SW480 (cell line): ENCODE measurements around the gene SUPT3H.
"Not testable (repeated sequence)": the region's sequence is repeated elsewhere in the genome, so short reads cannot be mapped to it uniquely, and the experiment has no call there.

Experiments
- DNase-seq: peaks from one replicate; pipeline ENCODE4 v3.0.0-alpha.2; 2016; ENCODE audit warnings: low spot score

Gene SUPT3H

GRCh38 chr6:45255434-45255833 lies 122.3 kb downstream of the SUPT3H start:
- DNase-seq = no peak

DNA sequence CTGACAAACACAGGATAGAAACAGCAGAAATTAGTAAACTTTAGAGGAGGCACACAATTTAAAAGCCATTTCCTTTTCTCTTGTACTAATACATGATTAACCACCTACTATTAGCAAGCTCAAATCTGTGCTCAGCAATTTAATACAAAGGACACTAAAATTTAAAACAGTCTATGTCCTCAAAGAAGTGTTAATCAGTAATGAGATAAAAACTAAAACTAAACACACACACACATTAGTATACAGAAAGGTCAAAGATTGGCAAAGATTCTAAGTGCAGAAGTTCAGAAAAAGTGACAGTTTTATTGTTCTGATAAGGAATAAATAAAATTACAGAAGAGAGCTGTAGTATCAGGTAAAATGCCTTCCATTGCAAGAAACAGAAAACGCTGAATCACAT lies 123.5 kb downstream of the SUPT3H start:
- DNase-seq = no peak

GRCh38 chr6:45253453-45253852 lies 124.3 kb downstream of the SUPT3H start:
- no peak for DNase-seq

DNA sequence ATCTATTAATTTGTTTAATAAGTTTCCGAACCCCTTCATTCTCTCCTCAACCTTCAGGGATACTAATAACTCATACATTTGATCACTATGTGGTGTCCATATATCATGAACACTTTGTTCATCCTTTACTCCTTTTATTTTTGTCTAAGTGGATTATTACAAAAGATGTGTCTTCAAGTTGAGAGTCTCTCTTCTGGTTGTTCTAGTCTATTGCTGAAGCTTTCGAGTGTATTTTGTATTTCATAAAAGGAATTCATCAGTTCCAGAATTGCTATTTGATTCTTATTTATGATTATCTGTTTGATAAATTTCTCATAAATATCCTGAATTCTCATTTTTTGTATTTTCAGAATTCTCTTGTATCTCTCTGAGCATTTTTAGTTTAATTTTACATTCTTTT lies 146.1 kb downstream of the SUPT3H start:
- DNase-seq = no peak

DNA sequence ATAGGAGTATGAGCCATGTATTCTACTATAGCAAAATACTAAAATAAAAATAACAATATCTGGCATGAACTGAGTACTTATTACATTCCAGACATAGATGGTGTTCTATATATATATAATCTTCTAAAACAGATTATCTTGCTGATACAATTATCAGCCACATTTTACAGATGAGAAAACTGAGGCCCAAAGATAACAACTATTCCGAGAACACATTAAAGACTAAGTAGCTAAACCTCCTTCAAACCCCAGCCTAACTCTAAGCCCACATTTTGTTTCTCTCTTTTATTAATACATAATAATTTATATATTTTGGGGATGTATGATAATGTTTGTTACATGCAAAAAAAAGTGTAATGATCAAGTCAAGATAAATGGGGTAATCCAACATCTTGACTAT lies 148.3 kb downstream of the SUPT3H start:
- no peak for DNase-seq

GRCh38 chr6:45226081-45226480 lies 151.7 kb downstream of the SUPT3H start:
- DNase-seq = no peak

GRCh38 chr6:45222380-45222779 lies 155.4 kb downstream of the SUPT3H start:
- no peak for DNase-seq

GRCh38 chr6:45215759-45216158 lies 162.0 kb downstream of the SUPT3H start:
- DNase-seq = no peak

DNA sequence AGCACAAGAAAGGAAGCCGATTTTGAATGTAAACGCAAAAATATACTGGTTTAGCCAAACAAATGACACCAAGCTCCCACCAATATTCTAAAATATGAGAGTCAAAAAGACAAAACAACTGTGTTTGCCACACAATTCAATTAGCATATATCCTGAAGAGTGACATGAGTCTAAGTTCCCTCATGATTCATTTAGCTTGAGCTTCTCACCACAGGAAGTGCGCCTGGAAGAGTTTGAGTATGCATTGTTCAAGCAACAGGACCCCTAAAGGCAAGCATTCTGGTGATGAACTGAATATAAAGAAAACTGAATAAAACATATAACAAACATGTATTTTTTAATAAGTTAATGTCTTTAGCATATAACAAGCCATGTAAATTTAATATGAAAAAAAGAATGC lies 164.8 kb downstream of the SUPT3H start:
- no peak for DNase-seq

DNA sequence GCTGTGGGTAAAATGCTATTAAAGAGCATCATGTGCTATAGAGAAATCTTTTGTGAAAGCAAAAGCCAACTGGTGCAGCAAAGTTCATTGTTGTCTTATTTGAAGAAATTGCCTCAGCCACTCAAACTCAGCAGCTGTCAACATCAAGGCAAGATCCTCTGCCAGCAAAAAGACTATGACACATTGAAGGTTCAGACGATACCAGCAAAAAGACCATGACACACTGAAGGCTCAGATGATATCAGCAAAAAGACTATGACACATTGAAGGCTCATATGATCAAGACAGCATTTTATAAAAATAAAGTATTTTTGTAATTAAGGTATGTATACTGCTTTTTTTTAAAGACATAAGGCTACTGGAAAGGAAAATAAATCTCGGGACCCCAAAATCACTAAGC lies 168.0 kb downstream of the SUPT3H start:
- DNase-seq = no peak

- DNase-seq = no peak
Measured at GRCh38 chr6:45206793-45207492, 170.8 kb downstream of the SUPT3H start.

- no peak for DNase-seq
Measured at GRCh38 chr6:45201484-45201883, 176.2 kb downstream of the SUPT3H start.

DNA sequence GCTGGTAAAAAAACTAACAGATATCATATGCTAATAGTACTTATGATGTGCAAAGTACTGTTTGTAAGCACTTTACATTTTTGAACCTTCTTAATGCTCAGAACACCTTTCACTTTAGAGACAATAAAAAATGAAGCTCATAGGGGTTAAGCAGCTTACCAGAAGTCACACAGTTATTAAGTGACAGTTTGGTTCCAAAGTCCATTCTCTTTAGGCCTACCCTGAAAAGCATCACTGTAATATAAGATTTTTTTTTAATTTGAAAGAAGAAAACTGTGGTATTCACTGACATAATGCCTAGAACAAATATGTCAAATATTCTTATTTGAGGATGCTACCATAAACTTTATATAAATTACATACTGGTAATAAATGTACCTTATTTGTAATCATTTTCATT lies 177.2 kb downstream of the SUPT3H start:
- no peak for DNase-seq

- DNase-seq = no peak
Measured at GRCh38 chr6:45199554-45199953, 178.2 kb downstream of the SUPT3H start.

- no peak for DNase-seq
Measured at GRCh38 chr6:45196121-45196520, 181.6 kb downstream of the SUPT3H start.

DNA sequence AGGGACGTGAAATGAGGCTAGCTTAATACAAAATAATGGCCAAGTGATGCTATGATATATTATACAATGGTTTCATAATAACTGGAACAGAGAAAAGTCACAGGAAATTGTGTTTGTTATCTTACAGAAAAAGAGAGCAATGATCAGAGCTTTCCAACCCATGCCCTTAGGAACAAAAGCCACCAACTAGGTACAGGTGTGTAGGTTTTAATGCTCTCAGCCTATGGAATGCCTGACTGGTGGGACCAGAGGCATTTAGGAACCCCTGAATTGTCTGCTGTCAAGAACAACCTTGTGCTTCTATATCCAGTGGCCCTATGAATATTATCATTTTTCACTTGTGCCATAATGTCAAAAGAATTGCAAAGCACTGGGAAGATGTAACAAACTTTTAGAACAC lies 182.6 kb downstream of the SUPT3H start:
- DNase-seq = no peak

GRCh38 chr6:45192556-45192955 lies 185.2 kb downstream of the SUPT3H start:
- no peak for DNase-seq

DNA sequence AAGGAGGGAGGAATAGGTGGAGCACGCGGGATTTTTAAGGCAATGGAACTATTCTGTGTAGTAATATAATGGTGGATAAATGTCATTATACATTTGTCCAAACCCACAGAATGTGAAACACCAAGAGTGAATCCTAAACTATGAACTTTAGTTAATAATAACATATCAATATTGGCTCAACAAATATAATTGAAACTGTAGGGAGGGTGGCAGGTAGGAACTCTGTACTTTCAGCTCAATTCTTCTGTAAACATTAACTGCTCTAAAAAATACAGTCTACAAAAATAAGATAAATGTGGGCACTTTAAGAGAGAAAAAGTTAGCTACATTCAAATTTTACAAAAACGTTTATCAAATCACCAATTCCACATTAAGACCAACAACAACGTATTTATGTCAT lies 186.3 kb downstream of the SUPT3H start:
- DNase-seq = no peak

- DNase-seq = peak; percentile 43
Measured at GRCh38 chr6:45187836-45188235, 189.9 kb downstream of the SUPT3H start.

GRCh38 chr6:45185403-45186251 lies 192.1 kb downstream of the SUPT3H start:
- no peak for DNase-seq

DNA sequence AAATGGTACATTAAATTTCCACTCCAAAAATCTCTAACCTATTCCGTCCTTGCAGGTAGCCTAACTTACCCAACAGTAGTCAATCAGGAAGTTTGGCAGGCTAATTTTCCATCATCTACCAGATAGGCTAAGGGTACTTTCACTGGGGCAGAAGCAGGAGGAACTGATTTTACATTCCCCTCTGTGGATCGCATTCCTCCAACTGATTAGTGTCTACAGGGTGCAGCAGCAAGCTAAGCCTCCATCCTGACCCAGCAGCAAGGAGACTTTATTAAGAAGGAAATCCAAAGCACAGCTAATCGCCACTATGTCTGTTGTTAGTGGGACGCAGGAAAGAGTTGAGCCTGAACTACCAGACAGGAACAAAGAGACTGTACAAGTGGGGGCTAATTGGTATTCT lies 192.8 kb downstream of the SUPT3H start:
- no peak for DNase-seq

- DNase-seq = no peak
Measured at GRCh38 chr6:45184040-45184439, 193.7 kb downstream of the SUPT3H start.

DNA sequence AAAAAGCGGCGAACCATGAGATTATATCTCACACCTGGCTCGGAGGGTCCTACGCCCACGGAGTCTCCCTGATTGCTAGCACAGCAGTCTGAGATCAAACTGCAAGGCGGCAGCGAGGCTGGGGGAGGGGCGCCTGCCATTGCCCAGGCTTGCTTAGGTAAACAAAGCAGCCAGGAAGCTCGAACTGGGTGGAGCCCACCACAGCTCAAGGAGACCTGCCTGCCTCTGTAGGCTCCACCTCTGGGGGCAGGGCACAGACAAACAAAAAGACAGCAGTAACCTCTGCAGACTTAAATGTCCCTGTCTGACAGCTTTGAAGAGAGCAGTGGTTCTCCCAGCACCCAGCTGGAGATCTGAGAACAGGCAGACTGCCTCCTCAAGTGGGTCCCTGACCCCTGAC lies 201.4 kb downstream of the SUPT3H start:
- not testable (repeated sequence) for DNase-seq

- DNase-seq = no peak
Measured at GRCh38 chr6:45175272-45175671, 202.5 kb downstream of the SUPT3H start.
